Measurements from ENCODE around the gene NUP35. TPM values are rescaled to one million over a fixed set of nuclear protein-coding genes. Genes with fewer than 3 reads are reported as not detected.

NUP35 gene
- total RNA-seq, 2 donors from 2014 or later = 4.0 to 6.2 TPM

GRCh38 chr2:183209395-183210028, 85.3 kb downstream of the NUP35 start:
- Histone ChIP-seq H3K27me3 (no peaks in the 10 kb centered on the region), H3K4me3 (no peak overlapping the region), H3K9me3 (no peaks in the 10 kb centered on the region), H3K36me3 (replicated peaks in 1 of 2; ENCODE audit: insufficient read depth in 1 of 2, low read depth in 2 of 2) (no peaks in the 10 kb centered on the region), H3K4me1 (no peaks in the 10 kb centered on the region), H3K27ac (no peak overlapping the region)
- 95 to 100% methylated on average over 1 of the region's 1 CpG for WGBS, 2 donors
- ATAC-seq (no peak), DNase-seq (no peak)
- intact Hi-C loops (cut with DNase I) = no loop called here
- no peak for TF ChIP-seq POLR2A (IDR thresholded peaks at IDR 0.05)
- TF ChIP-seq CTCF (IDR thresholded peaks at IDR 0.05) = no peak

Other genes with a start within 250 kb of the NUP35 start
- gene NCKAP1, start 86.0 kb upstream of the NUP35 start, total RNA-seq = 10 to 100 TPM; 19.8 to 59.9 TPM
- gene DUSP19, start 45.7 kb upstream of the NUP35 start, total RNA-seq = 1 to 10 TPM; 1.6 to 2.0 TPM